HepG2 (cell line): Measurements from ENCODE around the gene PEX12. TPM values are rescaled to one million over a fixed set of nuclear protein-coding genes. Genes with fewer than 3 reads are reported as not detected.
A peak's percentile ranks its signal among the peaks of the same experiment; 100 is the strongest.

Source experiments
- FOXC1 ChIP-seq: sonication (generic); formaldehyde crosslinking; IDR thresholded peaks from 2 replicates; pipeline ENCODE4 v1.8.0; 2022; ENCODE audit warnings: mild to moderate bottlenecking, missing genetic modification reagents, borderline replicate concordance
- HMG20A ChIP-seq: IDR thresholded peaks from 2 replicates; pipeline ENCODE4 v1.6.1; 2016; ENCODE audit warnings: borderline replicate concordance
- IRF9 ChIP-seq: sonication (generic); formaldehyde crosslinking; IDR thresholded peaks from 2 replicates; pipeline ENCODE4 v1.8.0; 2022; ENCODE audit warnings: missing genetic modification reagents, mild to moderate bottlenecking, borderline replicate concordance
- KDM3A ChIP-seq: IDR thresholded peaks from 2 replicates; pipeline ENCODE4 v1.6.1; 2018; ENCODE audit warnings: low read depth, missing compliant biosample characterization
- LRRFIP1 ChIP-seq: sonication (generic); formaldehyde crosslinking; conservative IDR thresholded peaks from 2 replicates; pipeline ENCODE4 v1.4.0; 2020; ENCODE audit warnings: missing genetic modification reagents
- RAD21 ChIP-seq: fragments of 450-650 bp; formaldehyde crosslinking; IDR thresholded peaks from 2 replicates; pipeline ENCODE4 v1.5.0; 2020; ENCODE audit warnings: mild to moderate bottlenecking
- SP2 ChIP-seq: sonication (generic); formaldehyde crosslinking; IDR thresholded peaks from 2 replicates; pipeline ENCODE4 v1.5.1; 2020; ENCODE audit warnings: mild to moderate bottlenecking, missing genetic modification reagents
- SP5 ChIP-seq: IDR thresholded peaks from 2 replicates; pipeline ENCODE4 v1.6.1; 2016; ENCODE audit warnings: low read depth, borderline replicate concordance
- U2AF2 ChIP-seq: fragments of 200-400 bp; formaldehyde crosslinking; IDR thresholded peaks from 2 replicates; pipeline ENCODE4 v1.6.1; 2017; ENCODE audit warnings: low read depth, mild to moderate bottlenecking, low read length
- XBP1 ChIP-seq: sonication (generic); formaldehyde crosslinking; IDR thresholded peaks from 2 replicates; pipeline ENCODE4 v1.5.0; 2020; ENCODE audit warnings: missing genetic modification reagents
- ZNF138 ChIP-seq: sonication (generic); formaldehyde crosslinking; IDR thresholded peaks from 2 replicates; pipeline ENCODE4 v1.5.0; 2020; ENCODE audit warnings: mild to moderate bottlenecking, low read depth, missing genetic modification reagents
- ZNF230 ChIP-seq: sonication (generic); formaldehyde crosslinking; IDR thresholded peaks from 2 replicates; pipeline ENCODE4 v1.4.0; 2020; ENCODE audit warnings: mild to moderate bottlenecking, missing genetic modification reagents
- ZNF552 ChIP-seq: sonication (generic); formaldehyde crosslinking; IDR thresholded peaks from 2 replicates; pipeline ENCODE4 v1.9.0; 2022; ENCODE audit warnings: missing genetic modification reagents, mild to moderate bottlenecking, borderline replicate concordance
- ZNF562 ChIP-seq: sonication (generic); formaldehyde crosslinking; IDR thresholded peaks from 2 replicates; pipeline ENCODE4 v1.8.0; 2022; ENCODE audit warnings: missing genetic modification reagents, borderline replicate concordance
- ZNF569 ChIP-seq: sonication (generic); formaldehyde crosslinking; IDR thresholded peaks from 2 replicates; pipeline ENCODE4 v1.5.0; 2020; ENCODE audit warnings: mild to moderate bottlenecking, missing genetic modification reagents, moderate library complexity, borderline replicate concordance
- ZNF652 ChIP-seq: IDR thresholded peaks from 2 replicates; pipeline ENCODE4 v1.6.1; 2016; ENCODE audit warnings: low read depth, borderline replicate concordance
- ZNF720 ChIP-seq: sonication (generic); formaldehyde crosslinking; IDR thresholded peaks from 2 replicates; pipeline ENCODE4 v1.4.0; 2020; ENCODE audit warnings: missing genetic modification reagents
- polyA plus RNA-seq, 8 experiments: library from polyadenylated mRNA; depleted of rRNA in 3 of 8; stranded (reverse) in 7 of 8; unstranded in 1 of 8; fragments of >200 nt; fragmentation: Illumina TruSeq in 4 of 8; extraction: Trizol in 4 of 8; gene quantifications; 2 replicates each; pipeline versions ENCODE4 v1.2.1 to v1.2.3, GENCODE V29; 2011 to 2016; ENCODE audit warnings: low read depth in 4 of 8, missing spikeins in 1 of 8, mixed read lengths in 1 of 8; ENCODE audit not compliant: insufficient read depth in 1 of 8
- total RNA-seq, 5 experiments: library from RNA; depleted of rRNA; stranded (reverse); fragments of >200 nt; fragmentation: Illumina TruSeq; extraction: Trizol; gene quantifications; 2 replicates each; pipeline ENCODE4 v1.2.3, GENCODE V29; 2016; ENCODE audit warnings: low read depth in 1 of 5
- TF ChIP-seq, protein P1 (sequence below): sonication (generic); formaldehyde crosslinking; IDR thresholded peaks from 2 replicates; pipeline ENCODE4 v1.4.0; 2020; ENCODE audit warnings: missing genetic modification reagents; ENCODE audit errors: not compliant biosample characterization
- TF ChIP-seq, protein P2 (sequence below): sonication (generic); formaldehyde crosslinking; IDR thresholded peaks from 2 replicates; pipeline ENCODE4 v1.8.1; 2023; ENCODE audit warnings: mild to moderate bottlenecking, missing genetic modification reagents, borderline replicate concordance
- TF ChIP-seq, protein P3 (sequence below): sonication (generic); formaldehyde crosslinking; IDR thresholded peaks from 2 replicates; pipeline ENCODE4 v1.8.0; 2022; ENCODE audit warnings: mild to moderate bottlenecking, missing genetic modification reagents, borderline replicate concordance
- TF ChIP-seq, protein P4 (sequence below): sonication (generic); formaldehyde crosslinking; IDR thresholded peaks from 2 replicates; pipeline ENCODE4 v1.4.0; 2020; ENCODE audit warnings: mild to moderate bottlenecking, missing genetic modification reagents

Gene PEX12
- total and polyA plus RNA-seq, 2 of the 13 experiments (the other 11 are each of a cell fraction or from before 2014, with no cell fraction given): 5.1 to 11.9 TPM

DNA sequence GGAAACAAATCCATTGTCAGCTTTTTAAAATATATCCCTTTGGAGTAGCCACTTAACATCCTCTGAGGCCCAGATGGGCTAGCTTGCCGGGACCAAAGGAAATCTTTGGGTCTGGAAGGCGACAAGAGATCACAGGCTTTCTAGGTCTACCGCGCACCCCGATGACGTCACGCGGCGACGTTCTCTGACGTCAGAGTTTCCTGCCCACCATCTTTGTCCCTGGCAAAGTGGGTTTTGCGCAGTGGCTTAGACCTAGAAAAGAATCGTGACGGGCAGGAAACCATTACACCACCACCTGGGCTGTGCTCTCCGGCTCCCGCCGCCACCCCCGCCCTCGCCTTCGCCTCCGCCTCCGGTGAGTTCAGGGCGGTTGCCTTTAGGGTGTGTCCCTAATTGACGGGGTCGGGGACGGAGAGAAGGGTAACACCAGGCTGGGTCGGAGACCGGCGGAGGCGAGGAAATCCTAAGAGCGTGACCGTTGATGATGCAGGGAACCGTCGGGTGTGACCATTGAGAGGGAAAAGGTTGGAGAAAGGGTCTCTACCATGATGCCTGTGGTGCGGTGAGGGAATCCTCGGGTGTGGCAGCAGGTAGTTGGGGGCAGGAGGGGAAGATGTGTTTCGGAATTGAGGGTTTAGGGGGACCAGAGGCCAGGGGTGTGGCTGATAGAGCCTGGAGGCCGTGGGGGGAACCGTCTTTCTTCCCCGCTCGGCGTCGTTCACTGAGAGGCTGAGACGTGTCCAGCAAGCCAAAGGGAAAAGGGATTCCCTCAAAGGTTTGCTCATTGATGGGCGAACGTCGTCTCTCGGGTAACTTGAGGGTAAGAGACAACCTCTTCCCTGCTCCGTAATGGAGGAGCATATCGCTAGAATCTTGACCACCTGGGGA, 8.9 kb upstream of the PEX12 start, which contains the start of gene AP2B1 (continued):
- TF ChIP-seq LRRFIP1 (CRISPR knock-in tag) (no peak), SP2 (CRISPR knock-in tag) (no peak), XBP1 (CRISPR knock-in tag) (no peak), ZNF552 (no peak), FOXC1 (CRISPR knock-in tag) (no peak; the same call in 1 of the 2 replicates), ZNF562 (no peak), HMG20A (no peak), ZNF230 (CRISPR knock-in tag) (no peak), KDM3A (CRISPR knock-in tag) (peak; percentile 90), ZNF720 (CRISPR knock-in tag) (peak; percentile 72; the same call in 1 of the 2 replicates), RAD21 (CRISPR knock-in tag) (peak; percentile 45), SP5 (CRISPR knock-in tag) (peak; percentile 19; the same call in 1 of the 2 replicates), ZNF652 (CRISPR knock-in tag) (no peak), IRF9 (CRISPR knock-in tag) (peak; percentile 83), ZNF569 (CRISPR knock-in tag) (no peak), ZNF138 (CRISPR knock-in tag) (no peak), U2AF2 (no peak)
- TF ChIP-seq, protein P1, sequence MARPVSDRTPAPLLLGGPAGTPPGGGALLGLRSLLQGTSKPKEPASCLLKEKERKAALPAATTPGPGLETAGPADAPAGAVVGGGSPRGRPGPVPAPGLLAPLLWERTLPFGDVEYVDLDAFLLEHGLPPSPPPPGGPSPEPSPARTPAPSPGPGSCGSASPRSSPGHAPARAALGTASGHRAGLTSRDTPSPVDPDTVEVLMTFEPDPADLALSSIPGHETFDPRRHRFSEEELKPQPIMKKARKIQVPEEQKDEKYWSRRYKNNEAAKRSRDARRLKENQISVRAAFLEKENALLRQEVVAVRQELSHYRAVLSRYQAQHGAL: no peak
- TF ChIP-seq, protein P2, sequence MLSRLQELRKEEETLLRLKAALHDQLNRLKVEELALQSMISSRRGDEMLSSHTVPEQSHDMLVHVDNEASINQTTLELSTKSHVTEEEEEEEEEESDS (CRISPR knock-in tag): no peak
- TF ChIP-seq, protein P3, sequence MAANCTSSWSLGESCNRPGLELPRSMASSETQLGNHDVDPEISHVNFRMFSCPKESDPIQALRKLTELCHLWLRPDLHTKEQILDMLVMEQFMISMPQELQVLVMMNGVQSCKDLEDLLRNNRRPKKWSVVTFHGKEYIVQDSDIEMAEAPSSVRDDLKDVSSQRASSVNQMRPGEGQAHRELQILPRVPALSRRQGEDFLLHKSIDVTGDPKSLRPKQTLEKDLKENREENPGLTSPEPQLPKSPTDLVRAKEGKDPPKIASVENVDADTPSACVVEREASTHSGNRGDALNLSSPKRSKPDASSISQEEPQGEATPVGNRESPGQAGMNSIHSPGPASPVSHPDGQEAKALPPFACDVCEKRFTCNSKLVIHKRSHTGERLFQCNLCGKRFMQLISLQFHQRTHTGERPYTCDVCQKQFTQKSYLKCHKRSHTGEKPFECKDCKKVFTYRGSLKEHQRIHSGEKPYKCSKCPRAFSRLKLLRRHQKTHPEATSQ: no peak
- TF ChIP-seq, protein P4, sequence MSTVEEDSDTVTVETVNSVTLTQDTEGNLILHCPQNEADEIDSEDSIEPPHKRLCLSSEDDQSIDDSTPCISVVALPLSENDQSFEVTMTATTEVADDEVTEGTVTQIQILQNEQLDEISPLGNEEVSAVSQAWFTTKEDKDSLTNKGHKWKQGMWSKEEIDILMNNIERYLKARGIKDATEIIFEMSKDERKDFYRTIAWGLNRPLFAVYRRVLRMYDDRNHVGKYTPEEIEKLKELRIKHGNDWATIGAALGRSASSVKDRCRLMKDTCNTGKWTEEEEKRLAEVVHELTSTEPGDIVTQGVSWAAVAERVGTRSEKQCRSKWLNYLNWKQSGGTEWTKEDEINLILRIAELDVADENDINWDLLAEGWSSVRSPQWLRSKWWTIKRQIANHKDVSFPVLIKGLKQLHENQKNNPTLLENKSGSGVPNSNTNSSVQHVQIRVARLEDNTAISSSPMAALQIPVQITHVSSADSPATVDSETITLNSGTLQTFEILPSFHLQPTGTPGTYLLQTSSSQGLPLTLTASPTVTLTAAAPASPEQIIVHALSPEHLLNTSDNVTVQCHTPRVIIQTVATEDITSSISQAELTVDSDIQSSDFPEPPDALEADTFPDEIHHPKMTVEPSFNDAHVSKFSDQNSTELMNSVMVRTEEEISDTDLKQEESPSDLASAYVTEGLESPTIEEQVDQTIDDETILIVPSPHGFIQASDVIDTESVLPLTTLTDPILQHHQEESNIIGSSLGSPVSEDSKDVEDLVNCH (CRISPR knock-in tag): no peak
